Activated T-cell treated with anti-CD3 and anti-CD28 coated beads, Interleukin-2, amount 50 U/mL, for 72 hours (primary cell): ENCODE measurements around the gene EXOC3. TPM values are rescaled to one million over a fixed set of nuclear protein-coding genes. Genes with fewer than 3 reads are reported as not detected.
"Not testable (repeated sequence)": the region's sequence is repeated elsewhere in the genome, so short reads cannot be mapped to it uniquely, and the experiment has no call there.

Experiments
- ATAC-seq, 2 donors: fragments of 150-1000 bp; cut with Tn5 transposase; replicated peaks in 1 of 2; 2 replicates each; pipeline ENCODE4 v1.10.0; 2021; ENCODE audit warnings: moderate library complexity in 2 of 2, mild to moderate bottlenecking in 1 of 2
- DNase-seq, 2 donors: peaks; one replicate each; pipeline ENCODE4 v3.0.0; 2021 to 2022; ENCODE audit warnings: mixed read lengths in 1 of 2
- H3K27ac Mint-ChIP-seq: one replicate; pipeline ENCODE4 v1.8.0; 2022; ENCODE audit warnings: mild to moderate bottlenecking, moderate library complexity, mixed read lengths
- H3K27me3 Mint-ChIP-seq: one replicate; pipeline ENCODE4 v1.8.0; 2022; ENCODE audit warnings: low read depth, mixed read lengths
- H3K36me3 Mint-ChIP-seq, 2 donors: one replicate each; pipeline ENCODE4 v1.8.0; 2022; ENCODE audit warnings: mixed read lengths in 2 of 2, mild to moderate bottlenecking in 1 of 2; ENCODE audit not compliant: insufficient read depth in 2 of 2
- H3K4me1 Mint-ChIP-seq: one replicate; pipeline ENCODE4 v1.8.0; 2022; ENCODE audit warnings: low read depth, mixed read lengths
- H3K4me3 Mint-ChIP-seq, 2 donors: one replicate each; pipeline ENCODE4 v1.8.0; 2022; ENCODE audit warnings: mild to moderate bottlenecking in 2 of 2, mixed read lengths in 2 of 2, moderate library complexity in 2 of 2
- H3K9me3 Mint-ChIP-seq, 2 donors: one replicate each; pipeline ENCODE4 v1.8.0; 2022; ENCODE audit warnings: mixed read lengths in 2 of 2
- total RNA-seq, 2 donors: library from RNA; stranded (reverse); gene quantifications; one replicate each; pipeline ENCODE4 v1.2.3, GENCODE V29; 2022

EXOC3 gene
- total RNA-seq, 2 donors from 2014 or later = 60.1 to 78.2 TPM

DNA sequence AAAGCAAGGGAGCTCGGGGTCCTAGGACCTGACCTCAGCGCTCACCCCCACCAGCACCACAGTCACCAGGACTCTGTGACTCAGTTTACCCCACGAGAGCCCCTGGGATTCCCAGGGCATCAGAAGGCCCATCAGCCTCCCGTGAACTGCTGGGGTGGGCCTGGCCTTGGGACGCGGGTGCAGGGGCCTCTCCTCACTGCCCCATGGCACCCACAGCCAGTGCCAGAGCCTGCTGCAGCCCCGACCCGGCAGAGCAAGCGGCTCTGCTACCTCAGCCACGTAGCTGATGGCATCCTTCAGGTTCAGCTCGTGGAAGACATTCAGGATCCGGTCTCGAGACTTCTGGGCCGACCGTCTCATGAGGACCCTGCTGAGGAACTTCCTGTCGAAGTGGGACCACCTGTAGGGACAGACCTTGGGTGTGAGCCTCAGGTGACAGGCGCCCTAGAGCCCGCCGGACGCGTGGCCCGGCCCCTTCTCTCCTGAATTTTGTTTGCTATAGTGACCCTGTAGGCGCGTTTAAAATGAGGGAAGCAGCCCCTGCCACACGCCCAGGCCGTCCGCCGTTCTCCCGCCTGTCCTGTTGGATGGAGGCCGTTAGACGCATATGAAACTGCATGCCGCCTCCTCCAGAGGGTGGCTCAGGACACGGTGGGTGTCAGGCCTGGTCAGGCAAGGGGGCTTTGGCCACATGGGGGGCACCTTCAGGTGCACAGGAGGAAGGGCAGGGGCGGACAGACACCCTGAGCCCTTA, 36.8 kb downstream of the EXOC3 start:
- no peak for DNase-seq
- no peaks in the 10 kb centered on the region for H3K4me1 Mint-ChIP-seq
- no peak for ATAC-seq
- no peaks in the 10 kb centered on the region for H3K27me3 Mint-ChIP-seq
- H3K36me3 Mint-ChIP-seq = no peaks in the 10 kb centered on the region
- no peak overlapping the region for H3K4me3 Mint-ChIP-seq
- no peaks in the 10 kb centered on the region for H3K9me3 Mint-ChIP-seq
- H3K27ac Mint-ChIP-seq = no peak overlapping the region

DNA sequence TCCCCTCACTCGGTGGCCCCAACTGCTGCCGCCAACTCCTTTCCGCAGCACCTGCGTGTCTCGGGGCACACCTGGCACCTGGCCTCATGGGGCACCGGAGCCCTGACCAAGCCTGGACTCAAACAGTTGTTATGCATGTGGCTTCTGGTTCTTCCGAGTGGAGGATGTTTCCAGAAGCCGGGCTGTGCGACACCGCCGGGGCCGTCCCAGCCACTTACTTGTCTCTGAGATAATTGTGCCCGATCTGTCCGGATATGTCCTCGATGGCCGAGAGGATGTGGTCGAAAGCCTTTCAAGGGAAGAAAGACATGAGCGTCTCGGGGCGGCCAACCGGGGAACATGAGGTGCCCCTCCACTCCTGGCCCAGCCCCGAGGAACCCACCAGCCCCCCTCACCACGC, 38.4 kb downstream of the EXOC3 start:
- peaks cover 2% of the 10 kb centered on the region for H3K4me1 Mint-ChIP-seq
- no peaks in the 10 kb centered on the region for H3K9me3 Mint-ChIP-seq
- no peaks in the 10 kb centered on the region for H3K27me3 Mint-ChIP-seq
- DNase-seq (no peak), ATAC-seq (no peak)
- no peak overlapping the region for H3K4me3 Mint-ChIP-seq
- no peak overlapping the region for H3K27ac Mint-ChIP-seq
- H3K36me3 Mint-ChIP-seq = no peaks in the 10 kb centered on the region

DNA sequence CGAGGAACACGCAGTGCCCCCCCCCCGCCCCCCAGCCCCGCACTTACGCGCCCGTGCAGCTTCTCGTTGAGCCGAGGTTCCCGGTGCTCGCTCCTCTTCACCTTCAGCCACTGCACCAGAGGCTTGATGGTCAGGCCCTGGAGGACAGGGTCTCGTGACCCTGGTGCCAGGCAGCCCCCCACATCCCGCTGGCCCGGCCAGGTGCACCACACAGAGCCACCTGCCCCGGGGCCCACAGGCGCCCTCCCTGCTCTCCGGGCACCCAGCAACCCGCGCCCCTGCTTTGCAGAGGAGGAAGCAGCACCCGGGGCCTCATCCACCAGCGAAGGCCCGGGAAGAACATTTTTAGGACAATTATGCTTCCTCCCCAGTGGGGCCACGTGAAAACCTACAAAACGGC, 39.0 kb downstream of the EXOC3 start:
- Mint-ChIP-seq H3K27me3 (no peaks in the 10 kb centered on the region), H3K4me1 (peaks cover 5% of the 10 kb centered on the region), H3K4me3 (no peak overlapping the region), H3K9me3 (no peaks in the 10 kb centered on the region), H3K36me3 (no peaks in the 10 kb centered on the region), H3K27ac (no peak overlapping the region)
- DNase-seq (no peak), ATAC-seq (no peak)

DNA sequence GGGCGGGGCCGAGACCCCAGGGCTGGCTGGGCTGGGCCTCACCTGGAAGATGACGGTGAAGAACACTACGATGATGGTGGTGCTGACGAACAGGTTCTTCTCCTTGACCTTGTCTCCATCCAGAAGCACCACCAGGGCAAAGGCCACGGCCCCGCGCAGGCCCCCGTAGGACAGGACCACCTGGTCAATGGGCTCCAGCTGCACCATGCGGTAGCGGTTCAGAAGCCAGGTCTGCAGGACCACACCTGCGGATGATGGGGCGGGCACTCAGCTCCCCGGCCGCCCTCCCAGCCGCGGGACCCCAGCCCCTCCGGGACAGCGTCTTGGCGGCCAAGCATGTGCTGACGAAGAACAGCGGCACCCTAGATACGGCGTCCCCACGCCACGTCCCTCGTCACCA, 39.5 kb downstream of the EXOC3 start:
- Mint-ChIP-seq H3K4me3 (no peak overlapping the region), H3K27me3 (no peaks in the 10 kb centered on the region), H3K27ac (no peak overlapping the region), H3K4me1 (peaks cover 5% of the 10 kb centered on the region), H3K36me3 (no peaks in the 10 kb centered on the region), H3K9me3 (no peaks in the 10 kb centered on the region)
- ATAC-seq = no peak
- no peak for DNase-seq

DNA sequence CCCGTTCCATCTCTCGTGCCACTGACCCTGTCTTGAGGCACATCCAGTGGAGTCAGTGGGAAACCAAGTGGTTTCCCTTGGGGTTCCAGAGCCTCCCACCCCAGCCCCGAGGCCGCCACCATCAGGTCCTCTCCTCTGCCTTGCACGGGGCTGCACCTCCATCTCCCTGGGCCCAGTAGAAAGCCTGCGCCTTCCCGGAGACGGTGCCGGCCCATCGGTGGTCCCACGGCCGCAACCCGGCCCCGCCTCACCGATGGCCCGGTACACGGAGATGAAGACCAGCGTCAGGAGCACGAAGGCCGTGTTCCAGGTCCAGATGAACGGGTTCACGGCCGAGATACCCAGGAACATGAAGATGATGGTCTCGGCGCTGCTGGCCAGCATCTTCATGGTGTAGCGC, 40.0 kb downstream of the EXOC3 start:
- Mint-ChIP-seq H3K27me3 (no peaks in the 10 kb centered on the region), H3K9me3 (no peaks in the 10 kb centered on the region)
- no peak for ATAC-seq

DNA sequence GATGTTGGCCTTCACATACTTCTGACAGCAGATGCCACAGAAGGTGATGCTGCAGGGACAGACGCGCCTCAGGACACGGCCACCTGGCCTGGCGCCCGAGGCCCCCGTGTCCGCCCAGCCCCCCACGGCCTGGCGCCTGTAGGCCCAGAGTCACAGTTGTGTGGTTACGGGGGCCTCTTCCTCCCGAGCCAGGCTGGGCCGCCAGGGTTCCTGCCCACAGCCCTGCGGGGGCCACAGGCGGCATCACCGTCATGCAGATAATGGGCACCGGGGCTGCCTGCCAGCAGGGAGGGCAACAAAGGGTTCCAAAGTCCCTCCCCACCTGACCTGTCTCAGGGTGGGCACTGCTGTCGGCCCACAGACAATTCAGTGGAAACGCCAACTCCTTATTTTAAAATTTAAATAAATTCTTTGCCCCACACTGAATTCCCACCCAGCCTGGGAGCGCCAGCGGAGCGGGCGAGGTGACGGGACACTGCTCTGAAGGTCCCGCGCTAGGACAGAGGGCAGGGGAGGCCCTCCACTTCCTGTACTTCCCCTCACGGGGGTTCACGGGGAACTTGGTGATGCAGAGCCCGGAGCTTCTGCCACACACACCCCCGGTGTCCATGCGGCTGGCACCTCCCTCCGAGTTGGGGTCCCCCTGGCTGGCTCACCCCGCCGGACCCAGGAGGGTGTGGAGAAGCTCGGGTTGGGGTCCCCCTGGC, 40.6 kb downstream of the EXOC3 start:
- no peaks in the 10 kb centered on the region for H3K27me3 Mint-ChIP-seq
- no peak overlapping the region for H3K4me3 Mint-ChIP-seq
- no peaks in the 10 kb centered on the region for H3K36me3 Mint-ChIP-seq
- peaks cover 5% of the 10 kb centered on the region for H3K4me1 Mint-ChIP-seq
- no peaks in the 10 kb centered on the region for H3K9me3 Mint-ChIP-seq
- H3K27ac Mint-ChIP-seq = no peak overlapping the region
- ATAC-seq = peak; percentile 18 to 25
- no peak for DNase-seq

More for the DNA sequence above, 40.0 kb downstream of the EXOC3 start:
- Mint-ChIP-seq H3K4me1 (peaks cover 5% of the 10 kb centered on the region), H3K36me3 (no peaks in the 10 kb centered on the region), H3K27ac (no peak overlapping the region), H3K4me3 (no peak overlapping the region)
- no peak for DNase-seq

DNA sequence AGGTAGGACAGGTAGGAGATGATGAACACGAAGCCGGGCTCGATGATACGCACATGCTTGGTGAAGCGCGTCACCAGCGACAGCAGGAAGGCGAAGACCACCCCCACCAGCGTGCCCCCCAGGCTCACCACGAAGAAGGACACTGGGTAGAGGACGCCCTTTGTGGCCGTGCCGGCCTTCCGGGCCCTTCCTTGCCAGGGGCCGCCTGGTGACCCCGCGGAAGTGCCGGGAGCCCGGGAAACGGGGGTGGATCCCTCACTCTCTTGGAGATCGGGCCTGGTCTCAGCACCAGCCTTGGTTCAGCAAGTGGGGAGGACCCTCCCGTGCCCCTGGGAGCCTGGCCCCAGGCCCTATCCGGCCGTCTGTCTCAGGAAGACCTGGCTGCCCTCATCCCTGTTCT, 41.6 kb downstream of the EXOC3 start:
- Mint-ChIP-seq H3K4me1 (peaks cover 5% of the 10 kb centered on the region), H3K27ac (no peak overlapping the region)

DNA sequence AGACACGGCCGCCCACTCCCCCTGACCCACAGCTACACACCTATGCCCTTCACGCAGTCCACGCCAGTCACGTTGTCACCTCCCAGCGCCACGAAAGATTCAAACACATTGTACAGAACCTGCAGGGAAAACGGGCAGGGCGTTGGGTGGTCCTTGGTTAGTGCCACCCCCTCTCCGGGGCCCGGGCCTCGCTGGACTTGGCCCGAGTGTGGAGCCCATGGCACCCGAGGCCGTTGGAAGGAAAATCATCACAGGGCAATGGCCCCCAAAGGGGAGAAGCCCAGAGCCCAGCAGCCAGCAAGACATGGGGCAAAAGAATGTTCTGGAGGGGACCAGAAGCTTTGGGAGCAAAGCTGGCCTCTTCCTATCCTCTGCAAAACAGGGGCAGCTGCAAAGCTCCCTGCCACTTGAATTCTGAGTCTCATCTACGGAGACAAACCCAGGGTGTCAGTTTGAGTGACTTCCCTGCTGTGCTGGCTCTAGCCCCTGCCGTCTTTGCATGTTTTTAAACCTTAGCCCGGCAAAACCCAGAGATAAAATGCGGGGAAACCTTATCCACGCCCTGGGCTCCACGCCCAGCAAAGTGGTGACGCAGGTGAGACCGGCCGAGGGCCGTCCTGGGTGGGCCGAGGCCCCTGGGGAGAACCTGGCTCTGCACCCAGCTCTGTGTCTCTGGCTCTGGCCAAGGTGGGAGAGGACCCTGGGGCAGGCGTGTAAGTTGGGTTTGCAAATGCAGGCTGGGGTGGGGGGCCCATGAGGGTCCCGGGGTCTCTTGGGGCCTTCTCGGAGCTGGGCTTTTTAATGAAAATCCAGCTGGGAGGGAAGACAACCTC, 42.4 kb downstream of the EXOC3 start:
- H3K4me1 Mint-ChIP-seq = peaks cover 5% of the 10 kb centered on the region
- no peaks in the 10 kb centered on the region for H3K9me3 Mint-ChIP-seq
- no peaks in the 10 kb centered on the region for H3K27me3 Mint-ChIP-seq
- no peak overlapping the region for H3K27ac Mint-ChIP-seq
- ATAC-seq = no peak
- H3K4me3 Mint-ChIP-seq = no peak overlapping the region
- no peaks in the 10 kb centered on the region for H3K36me3 Mint-ChIP-seq
- DNase-seq = no peak

More for the DNA sequence above, 41.6 kb downstream of the EXOC3 start:
- no peak for DNase-seq
- Mint-ChIP-seq H3K4me3 (no peak overlapping the region), H3K36me3 (no peaks in the 10 kb centered on the region), H3K9me3 (no peaks in the 10 kb centered on the region), H3K27me3 (no peaks in the 10 kb centered on the region)
- no peak for ATAC-seq

DNA sequence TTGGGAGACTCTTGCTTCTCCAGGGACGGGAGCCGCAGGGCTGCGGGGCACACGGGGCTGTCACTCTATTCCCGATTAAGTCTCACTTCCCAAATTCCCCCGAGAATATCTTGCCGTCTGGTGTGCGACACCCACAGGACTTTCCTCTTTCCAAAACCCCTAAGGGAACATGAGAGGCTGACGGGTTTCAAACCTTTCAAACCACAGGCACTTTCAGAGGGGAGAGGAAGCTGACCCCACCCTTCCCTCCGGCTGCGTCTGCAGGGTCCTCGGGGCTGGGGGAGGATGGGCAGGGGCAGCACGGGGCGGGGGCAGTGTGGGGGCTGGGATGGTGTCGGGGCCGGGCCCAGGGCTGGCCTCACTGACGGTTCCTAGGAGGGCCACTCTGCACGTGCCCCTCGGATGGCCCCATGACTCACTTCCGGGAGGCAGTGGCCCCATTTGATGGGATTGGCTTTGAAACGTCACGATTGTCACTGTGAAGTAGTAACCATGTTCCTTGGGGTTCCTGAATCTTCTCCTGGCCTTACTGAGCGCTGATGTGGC, 43.0 kb downstream of the EXOC3 start:
- Mint-ChIP-seq H3K27me3 (no peaks in the 10 kb centered on the region), H3K9me3 (no peaks in the 10 kb centered on the region), H3K36me3 (no peaks in the 10 kb centered on the region), H3K4me1 (peaks cover 5% of the 10 kb centered on the region), H3K4me3 (no peak overlapping the region), H3K27ac (no peak overlapping the region)
- peak in 1 of 2 donors; percentile 63 for ATAC-seq
- DNase-seq = no peak

DNA sequence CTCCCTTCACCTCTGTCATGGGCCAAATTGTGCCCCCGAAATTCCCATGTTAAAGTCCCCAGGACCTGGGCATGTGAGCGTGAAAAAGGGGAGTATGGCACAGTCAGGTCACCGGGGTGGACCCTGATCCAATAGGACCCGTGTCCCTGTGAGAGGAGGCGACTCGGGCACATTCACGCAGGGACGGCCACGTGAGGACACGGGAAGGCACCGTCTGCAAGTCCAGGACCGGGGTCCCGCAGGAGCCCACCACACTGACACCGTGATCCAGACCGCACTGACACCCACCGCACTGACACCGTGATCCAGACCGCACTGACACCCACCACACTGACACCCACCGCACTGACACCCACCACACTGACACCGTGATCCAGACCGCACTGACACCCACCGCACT, 43.6 kb downstream of the EXOC3 start:
- not testable (repeated sequence) for H3K9me3 Mint-ChIP-seq, H3K4me3 Mint-ChIP-seq, ATAC-seq, H3K4me1 Mint-ChIP-seq, H3K27ac Mint-ChIP-seq, DNase-seq, H3K27me3 Mint-ChIP-seq, H3K36me3 Mint-ChIP-seq

DNA sequence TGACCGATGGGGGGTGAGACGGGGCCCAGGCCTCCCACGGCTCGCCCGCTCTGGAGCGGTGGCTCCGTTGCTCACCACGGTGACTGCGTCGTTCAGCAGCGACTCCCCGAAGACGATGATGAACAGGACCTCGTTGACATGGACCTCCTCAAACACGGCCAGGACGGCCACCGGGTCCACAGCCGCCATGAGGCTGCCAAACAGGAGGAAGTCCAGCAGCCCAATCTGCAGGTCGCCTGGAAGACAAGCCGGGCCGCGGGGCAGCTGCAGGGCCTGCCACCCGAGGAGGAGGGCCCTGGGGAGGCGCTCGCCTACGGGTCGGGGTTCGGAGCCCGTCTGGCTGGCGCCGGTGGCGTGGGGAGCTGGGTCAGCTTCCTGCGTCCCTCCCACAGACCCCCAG, 45.3 kb downstream of the EXOC3 start:
- H3K4me3 Mint-ChIP-seq = no peak overlapping the region
- ATAC-seq = no peak

DNA sequence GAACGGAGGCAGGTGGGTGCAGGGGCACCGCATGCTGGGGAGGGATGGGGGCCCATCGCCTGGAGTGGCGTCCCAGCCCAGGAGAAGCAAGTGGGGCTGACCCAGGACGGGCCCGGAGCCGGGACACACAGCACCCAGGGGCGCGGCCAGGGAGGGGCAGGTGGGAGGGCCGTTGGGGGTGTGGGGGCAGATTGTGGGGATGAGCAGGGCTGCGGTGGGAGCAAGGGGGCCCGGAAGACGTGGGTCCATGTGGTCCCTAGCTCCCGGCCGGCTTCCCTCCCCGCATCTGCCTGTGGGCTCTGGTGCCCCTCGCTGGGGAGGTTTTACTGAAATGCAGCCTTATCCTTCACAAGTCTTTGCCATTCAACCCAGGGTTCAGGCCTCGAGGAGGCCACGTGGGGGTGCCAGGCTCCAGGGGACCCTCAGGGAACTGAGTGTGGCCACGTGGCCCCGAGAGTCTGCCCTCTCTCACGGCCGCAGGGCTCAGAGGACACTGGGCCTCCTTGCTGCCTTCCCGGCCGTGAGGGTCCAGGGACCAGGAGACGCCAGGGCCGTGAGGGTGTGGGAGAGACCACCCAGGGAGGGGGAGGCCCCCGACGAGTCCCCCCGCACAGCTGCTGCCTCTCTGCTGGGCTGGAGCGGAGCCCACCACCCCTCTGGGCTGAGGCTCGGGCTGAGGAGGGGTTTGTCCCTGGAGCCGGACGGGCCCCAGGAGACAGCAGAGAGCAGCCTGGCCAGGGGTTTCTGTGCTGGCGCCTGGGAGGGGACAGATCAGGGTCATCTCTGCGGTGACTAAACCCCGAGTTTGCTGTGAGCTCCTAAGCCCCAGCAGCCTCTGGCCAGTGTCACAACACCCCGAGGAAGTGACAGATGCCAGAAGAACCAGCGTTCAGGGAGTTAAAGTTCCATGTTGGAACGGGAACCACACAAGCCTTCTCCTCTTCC, 46.0 kb downstream of the EXOC3 start:
- H3K4me3 Mint-ChIP-seq = no peak overlapping the region
- H3K27ac Mint-ChIP-seq = no peak overlapping the region
- no peaks in the 10 kb centered on the region for H3K36me3 Mint-ChIP-seq
- no peak for ATAC-seq
- peaks cover 5% of the 10 kb centered on the region for H3K4me1 Mint-ChIP-seq
- no peaks in the 10 kb centered on the region for H3K27me3 Mint-ChIP-seq
- no peak for DNase-seq
- H3K9me3 Mint-ChIP-seq = no peaks in the 10 kb centered on the region

More for the DNA sequence above, 45.3 kb downstream of the EXOC3 start:
- Mint-ChIP-seq H3K27me3 (no peaks in the 10 kb centered on the region), H3K4me1 (peaks cover 5% of the 10 kb centered on the region), H3K9me3 (no peaks in the 10 kb centered on the region), H3K36me3 (no peaks in the 10 kb centered on the region), H3K27ac (no peak overlapping the region)
- DNase-seq = no peak
